Liver (tissue), 9 donors: ENCODE measurements around the gene FBXO34. TPM values are rescaled to one million over a fixed set of nuclear protein-coding genes. Genes with fewer than 3 reads are reported as not detected.

ENCODE experiments used
- DNase-seq: peaks from one replicate; pipeline ENCODE4 v3.0.0-alpha.2; 2017; ENCODE audit warnings: low spot score
- H3K27ac ChIP-seq, 2 donors: one replicate each; pipeline ENCODE4 v1.7.0; 2013; ENCODE audit warnings: inconsistent platforms in 2 of 2, low read length in 2 of 2, control low read depth in 1 of 2, low read depth in 1 of 2, mild to moderate bottlenecking in 1 of 2
- H3K27me3 ChIP-seq, 4 donors: one replicate each; pipeline versions ENCODE4 v1.6.1 to v1.7.0; 2013; ENCODE audit warnings: low read length in 3 of 4, inconsistent platforms in 1 of 4, mild to moderate bottlenecking in 1 of 4, moderate library complexity in 1 of 4; ENCODE audit not compliant: control insufficient read depth in 4 of 4, insufficient read depth in 4 of 4
- H3K36me3 ChIP-seq, 4 donors: one replicate each; pipeline versions ENCODE4 v1.6.1 to v1.7.0; 2013; ENCODE audit warnings: low read length in 3 of 4, mild to moderate bottlenecking in 3 of 4, low read depth in 1 of 4, moderate library complexity in 1 of 4; ENCODE audit not compliant: control insufficient read depth in 4 of 4, insufficient read depth in 3 of 4
- H3K4me1 ChIP-seq, 4 donors: one replicate each; pipeline versions ENCODE4 v1.6.1 to v1.7.0; 2013; ENCODE audit warnings: low read length in 3 of 4, mild to moderate bottlenecking in 3 of 4, moderate library complexity in 1 of 4; ENCODE audit not compliant: control insufficient read depth in 4 of 4, insufficient read depth in 4 of 4
- H3K4me3 ChIP-seq, 3 donors: one replicate each; pipeline versions ENCODE4 v1.6.1 to v1.7.0; 2013; ENCODE audit warnings: low read length in 3 of 3, control low read depth in 1 of 3, low read depth in 1 of 3, mild to moderate bottlenecking in 1 of 3
- H3K9ac ChIP-seq, 2 donors: one replicate each; pipeline ENCODE4 v1.7.0; 2013; ENCODE audit warnings: low read length in 2 of 2, mild to moderate bottlenecking in 2 of 2, moderate library complexity in 2 of 2, control low read depth in 1 of 2, low read depth in 1 of 2
- H3K9me3 ChIP-seq, 4 donors: one replicate each; pipeline versions ENCODE4 v1.6.1 to v1.7.0; 2013; ENCODE audit warnings: low read length in 3 of 4; ENCODE audit not compliant: control insufficient read depth in 4 of 4
- EGR1 ChIP-seq, 2 donors: IDR thresholded peaks; 2 replicates each; pipeline ENCODE4 v1.6.1; 2016 to 2018; ENCODE audit warnings: antibody characterized with exemption in 2 of 2, low read depth in 2 of 2
- GABPA ChIP-seq, 2 donors: IDR thresholded peaks in 1 of 2; conservative IDR thresholded peaks in 1 of 2; 2 replicates each; pipeline ENCODE4 v1.6.1; 2016; ENCODE audit warnings: antibody characterized with exemption in 2 of 2, mild to moderate bottlenecking in 1 of 2, moderate library complexity in 1 of 2
- HNF4A ChIP-seq, 2 donors: conservative IDR thresholded peaks; 2 replicates each; pipeline ENCODE4 v1.6.1; 2016; ENCODE audit warnings: antibody characterized with exemption in 2 of 2, mild to moderate bottlenecking in 2 of 2
- HNF4G ChIP-seq: IDR thresholded peaks from 2 replicates; pipeline ENCODE4 v1.6.1; 2016; ENCODE audit warnings: antibody characterized with exemption
- JUND ChIP-seq, 2 donors: IDR thresholded peaks; 2 replicates each; pipeline ENCODE4 v1.6.1; 2016; ENCODE audit warnings: antibody characterized with exemption in 2 of 2
- NR2F2 ChIP-seq: IDR thresholded peaks from 2 replicates; pipeline ENCODE4 v1.6.1; 2016; ENCODE audit warnings: antibody characterized with exemption
- RAD21 ChIP-seq, 2 donors: IDR thresholded peaks; 2 replicates each; pipeline ENCODE4 v1.6.1; 2016; ENCODE audit warnings: antibody characterized with exemption in 2 of 2, mild to moderate bottlenecking in 2 of 2
- RXRA ChIP-seq, 2 donors: IDR thresholded peaks; 2 replicates each; pipeline ENCODE4 v1.6.1; 2017 to 2018; ENCODE audit warnings: antibody characterized with exemption in 2 of 2, mild to moderate bottlenecking in 1 of 2
- SP1 ChIP-seq: IDR thresholded peaks from 2 replicates; pipeline ENCODE4 v1.6.1; 2018; ENCODE audit warnings: antibody characterized with exemption, mild to moderate bottlenecking
- TAF1 ChIP-seq: conservative IDR thresholded peaks from 2 replicates; pipeline ENCODE4 v1.6.1; 2016; ENCODE audit warnings: antibody characterized with exemption, mild to moderate bottlenecking
- YY1 ChIP-seq: IDR thresholded peaks from 2 replicates; pipeline ENCODE4 v1.6.1; 2016; ENCODE audit warnings: antibody characterized with exemption, mild to moderate bottlenecking
- WGBS: extraction: QIAGEN DNeasy Blood & Tissue Kit; methylation state at CpG from one replicate; pipeline ENCODE4 v1.1.7; 2013; 5-methylcytosine and 5-hydroxymethylcytosine counted together
- polyA plus RNA-seq, 2 donors: library from polyadenylated mRNA; stranded (reverse) in 1 of 2; unstranded in 1 of 2; fragments of 200-250 nt in 1 of 2; fragments of >200 nt in 1 of 2; fragmentation: Nextera tagmentation in 1 of 2; extraction: Ambion mirVana in 1 of 2; gene quantifications; one replicate each; pipeline versions ENCODE4 v1.2.1 to v1.2.3, GENCODE V29; 2013 to 2015
- total RNA-seq, 2 donors: library from RNA; depleted of rRNA; stranded (reverse); fragments of >200 nt; gene quantifications; one replicate each; pipeline ENCODE4 v1.2.3, GENCODE V29; 2014
- TF ChIP-seq, protein P1 (sequence below): IDR thresholded peaks from 2 replicates; pipeline ENCODE4 v1.6.1; 2016; ENCODE audit warnings: antibody characterized with exemption
- TF ChIP-seq, protein P2 (sequence below): IDR thresholded peaks from 2 replicates; pipeline ENCODE4 v1.6.1; 2016; ENCODE audit warnings: antibody characterized with exemption
- donor health status: healthy.
- donor health status: healthy.
- donor health status: healthy.
- donor health status: healthy.
- donor health status: healthy.

The FBXO34 gene
- total and polyA plus RNA-seq, 4 donors = 4.2 to 25.8 (median 10.1) TPM

DNA sequence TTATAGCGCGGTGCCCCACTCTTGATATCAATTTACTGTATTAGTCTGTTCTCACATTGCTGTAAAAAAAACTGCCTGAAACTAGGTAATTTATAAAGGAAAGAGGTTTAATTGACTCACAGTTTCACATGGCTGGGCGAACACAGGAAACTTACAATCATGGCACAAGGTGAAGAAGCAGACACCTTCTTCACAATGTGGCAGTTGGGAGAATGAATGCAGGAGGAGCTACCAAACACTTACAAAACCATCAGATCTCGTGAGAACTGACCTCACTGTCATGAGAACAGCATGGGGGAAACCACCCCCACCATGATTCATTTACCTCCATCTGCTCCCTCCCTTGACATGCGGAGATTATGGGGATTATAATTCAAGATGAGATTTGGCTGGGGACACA, 42.3 kb downstream of the FBXO34 start:
- no peak overlapping the region for H3K9ac ChIP-seq
- no peak overlapping the region for H3K4me3 ChIP-seq
- H3K36me3 ChIP-seq = peaks cover 0 to 5% (median 2%) of the 10 kb centered on the region in 4 donors
- peaks cover 0 to 7% (median under 1%) of the 10 kb centered on the region in 4 donors for H3K9me3 ChIP-seq
- TF ChIP-seq HNF4A (conservative IDR thresholded peaks at IDR 0.05) = no peak
- H3K4me1 ChIP-seq = no peaks in the 10 kb centered on the region
- H3K27me3 ChIP-seq = no peaks in the 10 kb centered on the region
- no peak for DNase-seq
- WGBS = 98% methylated on average over 5 of the region's 5 CpGs
- H3K27ac ChIP-seq = no peak overlapping the region

DNA sequence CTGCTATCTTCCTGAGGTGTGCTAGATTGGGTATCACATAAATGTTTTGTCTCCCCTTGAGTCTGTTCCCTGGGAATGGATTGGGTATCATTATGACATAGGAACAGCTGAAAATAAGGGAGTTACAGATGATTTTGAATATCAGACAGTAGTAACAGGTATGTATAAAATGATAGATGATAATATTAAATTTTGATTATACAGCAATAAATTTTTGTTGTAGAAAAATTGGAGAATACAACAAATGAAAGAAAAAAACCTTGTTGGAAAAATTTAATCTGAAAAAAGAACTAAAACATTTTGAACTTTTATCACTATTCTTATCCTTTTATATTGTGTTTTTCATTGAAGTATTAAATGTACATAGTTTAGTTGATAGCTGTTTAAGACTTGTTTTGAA, 43.2 kb downstream of the FBXO34 start:
- Histone ChIP-seq H3K27ac (no peak overlapping the region), H3K27me3 (no peaks in the 10 kb centered on the region), H3K9me3 (peaks cover 0 to 7% (median under 1%) of the 10 kb centered on the region in 4 donors), H3K9ac (no peak overlapping the region), H3K4me1 (no peaks in the 10 kb centered on the region), H3K4me3 (no peak overlapping the region), H3K36me3 (peaks cover 0 to 5% (median 3%) of the 10 kb centered on the region in 4 donors)
- DNase-seq = no peak
- TF ChIP-seq RAD21 (IDR thresholded peaks at IDR 0.05) (no peak), GABPA (IDR thresholded peaks at IDR 0.05 in 1 of 2, conservative IDR thresholded peaks at IDR 0.05 in 1 of 2) (no peak), RXRA (IDR thresholded peaks at IDR 0.05) (no peak), JUND (IDR thresholded peaks at IDR 0.05) (no peak)

DNA sequence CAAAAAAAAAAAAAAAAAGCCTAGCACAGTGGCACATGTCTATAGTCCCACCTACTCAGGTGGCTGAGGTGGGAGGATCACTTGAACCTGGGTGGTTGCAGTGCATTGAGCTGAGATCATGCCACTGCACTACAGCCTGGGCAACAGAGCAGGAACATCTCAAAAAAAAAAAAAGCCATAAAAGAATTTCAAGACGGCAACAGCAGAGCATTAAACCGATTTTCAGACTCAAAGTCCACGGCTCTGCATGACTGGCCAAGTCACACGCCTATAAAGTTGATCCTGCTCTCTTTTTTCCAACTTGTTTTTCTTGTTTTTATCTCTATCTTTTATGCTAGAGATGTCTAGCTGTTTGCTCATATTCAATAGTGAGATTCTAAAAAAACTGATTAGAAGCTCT, 45.3 kb downstream of the FBXO34 start:
- H3K9me3 ChIP-seq = peaks cover 0 to 7% (median under 1%) of the 10 kb centered on the region in 4 donors
- no peak overlapping the region for H3K4me3 ChIP-seq
- H3K4me1 ChIP-seq = no peaks in the 10 kb centered on the region
- H3K27ac ChIP-seq = no peak overlapping the region
- H3K36me3 ChIP-seq = peaks cover 0 to 7% (median 4%) of the 10 kb centered on the region in 4 donors
- H3K27me3 ChIP-seq = no peaks in the 10 kb centered on the region
- no peak for DNase-seq
- H3K9ac ChIP-seq = no peak overlapping the region
- 80% methylated on average over 4 of the region's 4 CpGs for WGBS
- TF ChIP-seq, protein P1, sequence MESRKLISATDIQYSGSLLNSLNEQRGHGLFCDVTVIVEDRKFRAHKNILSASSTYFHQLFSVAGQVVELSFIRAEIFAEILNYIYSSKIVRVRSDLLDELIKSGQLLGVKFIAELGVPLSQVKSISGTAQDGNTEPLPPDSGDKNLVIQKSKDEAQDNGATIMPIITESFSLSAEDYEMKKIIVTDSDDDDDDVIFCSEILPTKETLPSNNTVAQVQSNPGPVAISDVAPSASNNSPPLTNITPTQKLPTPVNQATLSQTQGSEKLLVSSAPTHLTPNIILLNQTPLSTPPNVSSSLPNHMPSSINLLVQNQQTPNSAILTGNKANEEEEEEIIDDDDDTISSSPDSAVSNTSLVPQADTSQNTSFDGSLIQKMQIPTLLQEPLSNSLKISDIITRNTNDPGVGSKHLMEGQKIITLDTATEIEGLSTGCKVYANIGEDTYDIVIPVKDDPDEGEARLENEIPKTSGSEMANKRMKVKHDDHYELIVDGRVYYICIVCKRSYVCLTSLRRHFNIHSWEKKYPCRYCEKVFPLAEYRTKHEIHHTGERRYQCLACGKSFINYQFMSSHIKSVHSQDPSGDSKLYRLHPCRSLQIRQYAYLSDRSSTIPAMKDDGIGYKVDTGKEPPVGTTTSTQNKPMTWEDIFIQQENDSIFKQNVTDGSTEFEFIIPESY = no peak
- TF ChIP-seq EGR1 (IDR thresholded peaks at IDR 0.05; ENCODE audit: low read depth in 2 of 2) (no peak), SP1 (no peak), NR2F2 (no peak), RAD21 (IDR thresholded peaks at IDR 0.05) (no peak), TAF1 (no peak), GABPA (IDR thresholded peaks at IDR 0.05 in 1 of 2, conservative IDR thresholded peaks at IDR 0.05 in 1 of 2) (no peak), YY1 (no peak), HNF4G (no peak)
- TF ChIP-seq, protein P2, sequence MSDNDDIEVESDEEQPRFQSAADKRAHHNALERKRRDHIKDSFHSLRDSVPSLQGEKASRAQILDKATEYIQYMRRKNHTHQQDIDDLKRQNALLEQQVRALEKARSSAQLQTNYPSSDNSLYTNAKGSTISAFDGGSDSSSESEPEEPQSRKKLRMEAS = no peak
